ENCODE data around the gene OR2L13. TPM values are rescaled to one million over a fixed set of nuclear protein-coding genes. Genes with fewer than 3 reads are reported as not detected.

OR2L13 gene, protein sequence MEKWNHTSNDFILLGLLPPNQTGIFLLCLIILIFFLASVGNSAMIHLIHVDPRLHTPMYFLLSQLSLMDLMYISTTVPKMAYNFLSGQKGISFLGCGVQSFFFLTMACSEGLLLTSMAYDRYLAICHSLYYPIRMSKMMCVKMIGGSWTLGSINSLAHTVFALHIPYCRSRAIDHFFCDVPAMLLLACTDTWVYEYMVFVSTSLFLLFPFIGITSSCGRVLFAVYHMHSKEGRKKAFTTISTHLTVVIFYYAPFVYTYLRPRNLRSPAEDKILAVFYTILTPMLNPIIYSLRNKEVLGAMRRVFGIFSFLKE
- total RNA-seq: not detected

DNA sequence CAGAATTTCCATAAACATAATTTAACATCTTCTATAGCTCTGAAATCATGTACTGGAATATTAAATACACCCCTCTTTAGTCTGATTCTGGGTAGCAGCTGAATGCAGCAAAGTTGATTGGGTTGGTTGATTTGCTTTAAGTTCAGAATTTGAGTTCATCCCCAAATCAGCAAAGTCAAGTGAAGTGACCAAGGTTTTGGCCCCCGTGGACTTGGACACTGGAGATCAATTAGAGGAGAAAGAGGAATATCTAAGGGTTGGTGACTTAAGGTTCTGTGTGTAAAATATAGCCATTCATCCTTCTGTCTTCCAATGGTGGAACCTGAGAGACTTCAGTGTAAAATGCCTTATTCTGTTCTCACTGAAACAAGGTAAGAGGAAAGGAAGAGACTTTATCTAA, at the start of gene OR2L13:
Gene OR2L13, plus strand, starts transcription at position 301 of the 400 bp plus-strand sequence. CDS start 4,192 bp downstream, outside the sequence.
- Histone ChIP-seq H3K27ac (no peak within 1 kb of the TSS), H3K4me1 (no peaks in the 10 kb centered on the region), H3K36me3 (no peaks in the 10 kb centered on the region), H3K4me3 (no peak within 1 kb of the TSS), H3K27me3 (no peaks in the 10 kb centered on the region), H3K9me3 (no peaks in the 10 kb centered on the region)
- ATAC-seq (ENCODE audit: low FRiP score in 2 of 2): no peak
- TF ChIP-seq, protein P1, sequence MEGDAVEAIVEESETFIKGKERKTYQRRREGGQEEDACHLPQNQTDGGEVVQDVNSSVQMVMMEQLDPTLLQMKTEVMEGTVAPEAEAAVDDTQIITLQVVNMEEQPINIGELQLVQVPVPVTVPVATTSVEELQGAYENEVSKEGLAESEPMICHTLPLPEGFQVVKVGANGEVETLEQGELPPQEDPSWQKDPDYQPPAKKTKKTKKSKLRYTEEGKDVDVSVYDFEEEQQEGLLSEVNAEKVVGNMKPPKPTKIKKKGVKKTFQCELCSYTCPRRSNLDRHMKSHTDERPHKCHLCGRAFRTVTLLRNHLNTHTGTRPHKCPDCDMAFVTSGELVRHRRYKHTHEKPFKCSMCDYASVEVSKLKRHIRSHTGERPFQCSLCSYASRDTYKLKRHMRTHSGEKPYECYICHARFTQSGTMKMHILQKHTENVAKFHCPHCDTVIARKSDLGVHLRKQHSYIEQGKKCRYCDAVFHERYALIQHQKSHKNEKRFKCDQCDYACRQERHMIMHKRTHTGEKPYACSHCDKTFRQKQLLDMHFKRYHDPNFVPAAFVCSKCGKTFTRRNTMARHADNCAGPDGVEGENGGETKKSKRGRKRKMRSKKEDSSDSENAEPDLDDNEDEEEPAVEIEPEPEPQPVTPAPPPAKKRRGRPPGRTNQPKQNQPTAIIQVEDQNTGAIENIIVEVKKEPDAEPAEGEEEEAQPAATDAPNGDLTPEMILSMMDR (IDR thresholded peaks at IDR 0.05): no peak
- no peak for TF ChIP-seq EP300 (IDR thresholded peaks at IDR 0.05)
- DNase-seq: no peak
- 50 to 64% methylated on average over 1 of the region's 1 CpG for WGBS, 2 donors

DNA sequence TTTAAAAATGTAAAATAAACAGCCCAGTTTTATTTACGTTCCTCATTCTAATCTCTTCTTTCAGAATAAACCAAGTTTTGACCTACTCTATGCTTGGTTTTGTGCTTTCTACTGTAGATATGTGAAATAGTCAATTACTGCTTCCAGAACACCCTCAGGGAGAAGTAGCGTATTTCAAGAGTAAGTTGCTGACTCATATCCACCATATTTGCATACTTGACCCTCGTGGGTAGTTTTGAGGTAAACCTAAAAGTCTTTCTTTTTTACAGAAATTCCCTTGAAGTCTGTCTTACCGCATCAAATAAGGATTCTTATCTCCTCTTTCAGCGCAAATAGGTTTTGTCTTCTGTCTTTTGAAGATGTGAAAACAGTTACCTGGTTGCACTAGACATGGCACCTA, 49.8 kb upstream of the OR2L13 start:
- 73 to 76% methylated on average over 5 of the region's 5 CpGs for WGBS, 2 donors
- no peaks in the 10 kb centered on the region for H3K27me3 ChIP-seq
- no peaks in the 10 kb centered on the region for H3K4me1 ChIP-seq
- DNase-seq (no peak), ATAC-seq (ENCODE audit: low FRiP score in 2 of 2) (no peak)
- no peak overlapping the region for H3K27ac ChIP-seq
- peaks cover 0 to 4% (median 0%) of the 10 kb centered on the region in 4 donors for H3K9me3 ChIP-seq
- no peak overlapping the region for H3K4me3 ChIP-seq
- TF ChIP-seq POLR2A (IDR thresholded peaks at IDR 0.05) (no peak), POLR2AphosphoS5 (IDR thresholded peaks at IDR 0.05) (no peak), EP300 (IDR thresholded peaks at IDR 0.05) (no peak)
- TF ChIP-seq, protein P1 (IDR thresholded peaks at IDR 0.05): no peak
- no peaks in the 10 kb centered on the region for H3K36me3 ChIP-seq

DNA sequence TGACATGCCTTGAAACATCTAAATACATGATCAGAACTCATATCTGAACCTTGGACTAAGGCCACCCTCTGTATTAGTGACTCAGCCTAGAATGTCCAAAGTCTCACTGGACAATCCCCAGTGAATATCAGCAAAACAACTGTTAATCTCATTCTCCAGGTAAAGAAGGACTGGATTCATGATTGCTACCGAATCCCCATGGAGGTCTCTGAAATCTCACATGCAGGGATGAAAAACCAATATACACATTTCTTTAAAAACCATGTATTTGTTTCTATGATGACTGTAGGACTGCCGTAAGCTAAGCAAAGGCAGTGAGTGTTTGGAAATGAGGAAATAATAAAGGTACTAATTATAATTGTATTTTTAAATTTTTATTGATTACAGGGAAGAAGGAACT, 48.4 kb upstream of the OR2L13 start, which contains the start of gene OR2L3:
Gene OR2L3, plus strand, starts transcription at position 301 of the 400 bp plus-strand sequence. CDS start 13,846 bp downstream, outside the sequence.
- ATAC-seq (ENCODE audit: low FRiP score in 2 of 2) (no peak), DNase-seq (no peak)
- H3K9me3 ChIP-seq: peaks cover 0 to 4% (median 0%) of the 10 kb centered on the region in 4 donors
- no peaks in the 10 kb centered on the region for H3K36me3 ChIP-seq
- no peaks in the 10 kb centered on the region for H3K27me3 ChIP-seq
- H3K4me3 ChIP-seq: no peak within 1 kb of the TSS
- TF ChIP-seq POLR2AphosphoS5 (IDR thresholded peaks at IDR 0.05) (no peak), EP300 (IDR thresholded peaks at IDR 0.05) (no peak), POLR2A (IDR thresholded peaks at IDR 0.05) (no peak)
- TF ChIP-seq, protein P1 (IDR thresholded peaks at IDR 0.05): no peak
- WGBS, 2 donors: 80 to 89% methylated on average over 2 of the region's 2 CpGs
- no peaks in the 10 kb centered on the region for H3K4me1 ChIP-seq
- no peak within 1 kb of the TSS for H3K27ac ChIP-seq

DNA sequence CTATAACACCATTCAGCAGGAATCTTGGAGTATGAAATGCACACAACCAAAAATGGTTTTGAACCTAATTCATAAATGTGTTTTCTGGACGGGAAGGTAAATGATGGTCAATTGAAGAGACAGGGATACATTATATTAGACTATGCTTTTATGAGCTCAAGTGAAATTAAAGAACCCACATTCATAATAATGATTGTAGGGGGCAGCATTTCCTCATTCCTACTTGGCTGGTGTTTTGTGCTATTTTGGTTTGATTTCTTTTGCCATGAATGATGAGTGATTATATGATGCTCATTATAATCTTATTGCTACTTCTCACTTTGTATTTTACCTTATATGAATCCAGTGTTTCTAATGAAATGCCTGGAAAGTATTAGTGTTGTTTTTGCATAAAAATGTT, 48.0 kb upstream of the OR2L13 start:
- Histone ChIP-seq H3K27me3 (no peaks in the 10 kb centered on the region), H3K4me3 (no peak overlapping the region), H3K4me1 (no peaks in the 10 kb centered on the region), H3K9me3 (peaks cover 0 to 4% (median 0%) of the 10 kb centered on the region in 4 donors), H3K36me3 (no peaks in the 10 kb centered on the region), H3K27ac (no peak overlapping the region)
- ATAC-seq (ENCODE audit: low FRiP score in 2 of 2) (no peak), DNase-seq (no peak)
- TF ChIP-seq EP300 (IDR thresholded peaks at IDR 0.05) (no peak), POLR2A (IDR thresholded peaks at IDR 0.05) (no peak), POLR2AphosphoS5 (IDR thresholded peaks at IDR 0.05) (no peak)
- TF ChIP-seq, protein P1 (IDR thresholded peaks at IDR 0.05): no peak
- WGBS, 2 donors: 48 to 53% methylated on average over 1 of the region's 1 CpG

DNA sequence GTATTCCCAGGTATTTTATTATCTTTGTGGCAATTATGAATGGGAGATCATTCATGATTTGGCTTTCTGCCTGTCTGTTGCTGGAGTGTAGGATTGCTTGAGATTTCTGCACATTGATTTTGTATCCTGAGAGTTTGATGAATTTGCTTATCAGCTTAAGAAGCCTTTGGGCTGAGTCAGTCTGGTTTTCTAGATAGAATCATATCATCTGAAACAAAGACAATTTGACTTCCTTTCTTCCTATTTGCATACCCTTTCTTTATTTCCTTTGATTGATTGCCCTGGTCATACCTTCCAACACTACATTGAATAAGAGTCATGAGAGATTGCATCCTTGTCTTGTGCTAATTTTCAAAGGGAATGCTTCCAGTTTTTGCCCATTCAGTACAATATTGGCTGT, 40.3 kb upstream of the OR2L13 start:
- no peaks in the 10 kb centered on the region for H3K9me3 ChIP-seq
- no peaks in the 10 kb centered on the region for H3K4me1 ChIP-seq
- no peak for TF ChIP-seq EP300 (IDR thresholded peaks at IDR 0.05)
- no peak for TF ChIP-seq POLR2AphosphoS5 (IDR thresholded peaks at IDR 0.05)
- no peak for TF ChIP-seq POLR2A (IDR thresholded peaks at IDR 0.05)
- TF ChIP-seq, protein P1 (IDR thresholded peaks at IDR 0.05): no peak
- H3K27me3 ChIP-seq: no peaks in the 10 kb centered on the region
- no peak for DNase-seq
- no peak overlapping the region for H3K27ac ChIP-seq
- no peaks in the 10 kb centered on the region for H3K36me3 ChIP-seq
- no peak for ATAC-seq (ENCODE audit: low FRiP score in 2 of 2)
- no peak overlapping the region for H3K4me3 ChIP-seq

Measured in upper lobe of left lung (tissue), 6 donors.